Lung (tissue), 12 donors: ENCODE results near the gene CARD11. TPM values are rescaled to one million over a fixed set of nuclear protein-coding genes. Genes with fewer than 3 reads are reported as not detected.
A peak's percentile ranks its signal among the peaks of the same experiment; 100 is the strongest.

Experiments used
- ATAC-seq: fragments of 200-7000 bp; cut with Tn5 transposase; one replicate; pipeline ENCODE4 v1.9.1; 2020; ENCODE audit warnings: moderate number of reproducible peaks; ENCODE audit not compliant: insufficient read depth, low FRiP score
- DNase-seq, 3 donors: peaks; one replicate each; pipeline ENCODE4 v3.0.0-alpha.2; 2013 to 2017
- H3K27ac ChIP-seq, 2 donors: one replicate each; pipeline ENCODE4 v1.5.1; 2013; ENCODE audit warnings: mild to moderate bottlenecking in 2 of 2, moderate library complexity in 2 of 2, control low read depth in 1 of 2, inconsistent platforms in 1 of 2, low read depth in 1 of 2, low read length in 1 of 2
- H3K27me3 ChIP-seq, 3 donors: one replicate each; pipeline ENCODE4 v1.5.1; 2013; ENCODE audit warnings: low read length in 2 of 3; ENCODE audit not compliant: control insufficient read depth in 3 of 3, insufficient read depth in 3 of 3
- H3K36me3 ChIP-seq, 4 donors: one replicate each; pipeline ENCODE4 v1.5.1; 2013; ENCODE audit warnings: low read length in 4 of 4, mild to moderate bottlenecking in 1 of 4, moderate library complexity in 1 of 4; ENCODE audit not compliant: control insufficient read depth in 4 of 4, insufficient read depth in 4 of 4
- H3K4me1 ChIP-seq, 5 donors: one replicate each; pipeline ENCODE4 v1.5.1; 2013; ENCODE audit warnings: low read length in 5 of 5, mild to moderate bottlenecking in 2 of 5, moderate library complexity in 1 of 5; ENCODE audit not compliant: control insufficient read depth in 5 of 5, insufficient read depth in 5 of 5
- H3K4me3 ChIP-seq: one replicate; pipeline ENCODE4 v1.5.1; 2013; ENCODE audit warnings: mild to moderate bottlenecking, control low read depth, moderate library complexity
- H3K9ac ChIP-seq, 2 donors: one replicate each; pipeline ENCODE4 v1.5.1; 2013; ENCODE audit warnings: low read length in 2 of 2, control low read depth in 1 of 2; ENCODE audit not compliant: insufficient read depth in 1 of 2
- H3K9me3 ChIP-seq, 4 donors: one replicate each; pipeline ENCODE4 v1.5.1; 2013; ENCODE audit warnings: low read length in 3 of 4, mild to moderate bottlenecking in 1 of 4, moderate library complexity in 1 of 4; ENCODE audit not compliant: control insufficient read depth in 4 of 4, insufficient read depth in 3 of 4
- CTCF ChIP-seq: IDR thresholded peaks from 2 replicates; pipeline ENCODE4 v1.5.1; 2012; ENCODE audit warnings: mild to moderate bottlenecking; ENCODE audit errors: control extremely low read depth, extremely low read depth
- WGBS, 2 donors: extraction: QIAGEN DNeasy Blood & Tissue Kit; methylation state at CpG; one replicate each; pipeline ENCODE4 v1.1.7; 2013; 5-methylcytosine and 5-hydroxymethylcytosine counted together
- polyA plus RNA-seq, 2 donors: library from polyadenylated mRNA; stranded (reverse); fragments of 200-250 nt; gene quantifications; one replicate each; pipeline ENCODE4 v1.2.1, GENCODE V29; 2013
- total RNA-seq, 2 donors: library from RNA; depleted of rRNA in 1 of 2; stranded (reverse); fragments of >200 nt in 1 of 2; gene quantifications; one replicate each; pipeline ENCODE4 v1.2.1, GENCODE V29; 2014 to 2021
- donor health status: control.
- donor health status: control.
- donor health status: Bipolar disorder and iron deficiency.
- donor health status: healthy.
- donor health status: DM: yes; HTN: yes; CAD: no.

Gene CARD11
- total and polyA plus RNA-seq, 4 donors: 1.5 to 4.3 (median 3.7) TPM

- H3K27me3 ChIP-seq: peaks cover 0 to 10% (median 0%) of the 10 kb centered on the region in 3 donors
These were observed 107.4 kb downstream of the CARD11 start for GRCh38 chr7:2936301-2936700.

GRCh38 chr7:2934984-2935740 is 108.5 kb downstream of the CARD11 start:
- Histone ChIP-seq H3K36me3 (no peaks in the 10 kb centered on the region), H3K9ac (no peak overlapping the region), H3K4me3 (no peak overlapping the region), H3K9me3 (peaks cover 0 to 5% (median 0%) of the 10 kb centered on the region in 4 donors), H3K27me3 (peaks cover 0 to 3% (median 0%) of the 10 kb centered on the region in 3 donors), H3K27ac (no peak overlapping the region), H3K4me1 (no peaks in the 10 kb centered on the region)
- DNase-seq (no peak), ATAC-seq (no peak)
- WGBS, 2 donors: 89 to 90% methylated on average over 20 of the region's 20 CpGs
- TF ChIP-seq CTCF: no peak

More at GRCh38 chr7:2936301-2936700, 107.4 kb downstream of the CARD11 start:
- no peaks in the 10 kb centered on the region for H3K4me1 ChIP-seq
- H3K9ac ChIP-seq: no peak overlapping the region
- no peak for TF ChIP-seq CTCF
- H3K9me3 ChIP-seq: peaks cover 0 to 4% (median 0%) of the 10 kb centered on the region in 4 donors
- 90 to 94% methylated on average over 8 of the region's 8 CpGs for WGBS, 2 donors
- no peak overlapping the region for H3K4me3 ChIP-seq
- no peak overlapping the region for H3K27ac ChIP-seq
- no peak for ATAC-seq
- no peaks in the 10 kb centered on the region for H3K36me3 ChIP-seq
- no peak for DNase-seq

- H3K4me1 ChIP-seq: no peaks in the 10 kb centered on the region
- peaks cover 0 to 3% (median 0%) of the 10 kb centered on the region in 3 donors for H3K27me3 ChIP-seq
- DNase-seq (no peak), ATAC-seq (peak; percentile 23)
- H3K9ac ChIP-seq: no peak overlapping the region
- no peak for TF ChIP-seq CTCF
- H3K36me3 ChIP-seq: no peaks in the 10 kb centered on the region
- whole genome bisulfite sequencing, 2 donors: 86 to 88% methylated on average over 15 of the region's 15 CpGs
- H3K27ac ChIP-seq: no peak overlapping the region
- no peak overlapping the region for H3K4me3 ChIP-seq
- H3K9me3 ChIP-seq: peaks cover 0 to 5% (median 0%) of the 10 kb centered on the region in 4 donors
These were observed 109.4 kb downstream of the CARD11 start for GRCh38 chr7:2934211-2934731.
